Measurements from ENCODE around the gene LRCH2.

GRCh38 chrX:115183980-115184379 lies 49.9 kb downstream of the LRCH2 start:
- no peak for TF ChIP-seq CTCF (IDR thresholded peaks at IDR 0.05 in 4 of 5, conservative IDR thresholded peaks at IDR 0.05 in 1 of 5)
- no peak for TF ChIP-seq POLR2A (IDR thresholded peaks at IDR 0.05)
